ENCODE measurements around the gene NELL2. TPM values are rescaled to one million over a fixed set of nuclear protein-coding genes. Genes with fewer than 3 reads are reported as not detected.

The NELL2 gene
- total RNA-seq, 1 experiment from 2014 or later: 32.7 TPM

DNA sequence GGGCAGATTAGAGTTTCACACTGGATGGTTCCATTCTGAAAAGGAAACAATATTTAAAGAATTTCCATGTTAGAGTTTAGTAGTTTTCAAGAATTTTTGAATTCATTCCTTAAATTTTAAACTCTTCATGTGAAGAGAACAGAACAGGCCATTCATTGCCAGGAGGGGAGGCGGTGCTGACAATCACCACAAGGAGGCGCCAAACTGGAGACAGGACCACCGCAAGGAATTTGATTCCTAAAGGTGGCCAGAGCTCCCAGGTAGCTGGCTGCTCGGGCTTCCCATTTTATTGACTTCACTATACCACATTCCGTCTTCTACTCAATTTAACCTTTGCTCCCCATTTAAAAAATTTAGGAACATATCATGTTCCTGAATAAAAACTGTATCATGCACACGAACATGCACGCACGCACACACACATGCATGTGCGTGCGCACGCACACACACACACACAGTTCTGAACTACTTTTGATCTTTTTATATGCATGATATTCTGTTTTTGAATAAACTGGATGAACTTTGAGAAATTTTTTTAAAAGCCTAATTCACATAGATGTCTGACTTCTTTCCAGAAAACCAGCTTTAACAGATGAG lies 101.2 kb downstream of the NELL2 start:
- TF ChIP-seq, protein P1, sequence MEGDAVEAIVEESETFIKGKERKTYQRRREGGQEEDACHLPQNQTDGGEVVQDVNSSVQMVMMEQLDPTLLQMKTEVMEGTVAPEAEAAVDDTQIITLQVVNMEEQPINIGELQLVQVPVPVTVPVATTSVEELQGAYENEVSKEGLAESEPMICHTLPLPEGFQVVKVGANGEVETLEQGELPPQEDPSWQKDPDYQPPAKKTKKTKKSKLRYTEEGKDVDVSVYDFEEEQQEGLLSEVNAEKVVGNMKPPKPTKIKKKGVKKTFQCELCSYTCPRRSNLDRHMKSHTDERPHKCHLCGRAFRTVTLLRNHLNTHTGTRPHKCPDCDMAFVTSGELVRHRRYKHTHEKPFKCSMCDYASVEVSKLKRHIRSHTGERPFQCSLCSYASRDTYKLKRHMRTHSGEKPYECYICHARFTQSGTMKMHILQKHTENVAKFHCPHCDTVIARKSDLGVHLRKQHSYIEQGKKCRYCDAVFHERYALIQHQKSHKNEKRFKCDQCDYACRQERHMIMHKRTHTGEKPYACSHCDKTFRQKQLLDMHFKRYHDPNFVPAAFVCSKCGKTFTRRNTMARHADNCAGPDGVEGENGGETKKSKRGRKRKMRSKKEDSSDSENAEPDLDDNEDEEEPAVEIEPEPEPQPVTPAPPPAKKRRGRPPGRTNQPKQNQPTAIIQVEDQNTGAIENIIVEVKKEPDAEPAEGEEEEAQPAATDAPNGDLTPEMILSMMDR (conservative IDR thresholded peaks at IDR 0.05): peak; percentile 96
- H3K56ac ChIP-seq (ENCODE audit: insufficient read length, low read depth, low read length): no peak overlapping the region
- H2AFZ ChIP-seq (ENCODE audit: low read length): no peak overlapping the region
- no peak overlapping the region for H2BK12ac ChIP-seq (ENCODE audit: insufficient read length, low read depth, low read length)
- H3K23me2 ChIP-seq (ENCODE audit: insufficient read length, low read depth, low read length, poor library complexity, severe bottlenecking): no peaks in the 10 kb centered on the region
- H4K91ac ChIP-seq (ENCODE audit: insufficient read length, low read depth, low read length): no peak overlapping the region
- H3K4ac ChIP-seq (ENCODE audit: low read depth, low read length): no peak overlapping the region
- H4K5ac ChIP-seq (ENCODE audit: insufficient read length, low read depth, low read length): no peak overlapping the region
- no peak overlapping the region for H3K14ac ChIP-seq (ENCODE audit: insufficient read depth, low read length)
- no peak overlapping the region for H2BK20ac ChIP-seq (ENCODE audit: low read depth, low read length, poor library complexity, severe bottlenecking)
- H3K79me2 ChIP-seq (ENCODE audit: insufficient read depth, low read length): no peaks in the 10 kb centered on the region
- H3K4me2 ChIP-seq (ENCODE audit: insufficient read depth, insufficient read length, low read length): no peak overlapping the region
- H3K18ac ChIP-seq (ENCODE audit: insufficient read length, low read depth, low read length): no peak overlapping the region
- peaks cover 2% of the 10 kb centered on the region; the same call in 1 of the 2 replicates for H3K4me1 ChIP-seq (ENCODE audit: insufficient read depth, low read length)
- Mint-ChIP-seq H3K4me1 (peaks cover 16 to 17% of the 10 kb centered on the region in 2 experiments), H3K9me3 (no peaks in the 10 kb centered on the region), H3K27ac (no peak overlapping the region), H3K36me3 (ENCODE audit: insufficient read depth in 1 of 3, low read depth in 3 of 3) (peaks cover 0 to 4% (median 0%) of the 10 kb centered on the region in 3 experiments; a peak in 1 of 7 replicates), H3K4me3 (no peak overlapping the region), H3K27me3 (ENCODE audit: low read depth) (no peaks in the 10 kb centered on the region)
- no peak overlapping the region for H2BK15ac ChIP-seq (ENCODE audit: low read depth, low read length)
- no CpG with 5 or more reads among the region's 11 CpGs for WGBS (ENCODE audit: extremely low coverage, insufficient read length, low lambda C conversion rate)
- no peak overlapping the region for H2BK120ac ChIP-seq (ENCODE audit: low read depth, low read length, poor library complexity, severe bottlenecking)
- H3K79me1 ChIP-seq (ENCODE audit: insufficient read depth, low read depth, low read length, poor library complexity, severe bottlenecking): no peaks in the 10 kb centered on the region
- H2BK5ac ChIP-seq (ENCODE audit: insufficient read length, low read length): no peak overlapping the region
- no peaks in the 10 kb centered on the region for H3K9me3 ChIP-seq (ENCODE audit: control insufficient read depth, low read depth, low read length)
- H2AK5ac ChIP-seq (ENCODE audit: insufficient read length, low read length): no peak overlapping the region
- no peak overlapping the region for H3K9ac ChIP-seq (ENCODE audit: extremely low read depth, insufficient read length, low read length)
- no peaks in the 10 kb centered on the region for H3K27me3 ChIP-seq (ENCODE audit: insufficient read depth, low read length)
- no peak overlapping the region for H3K23ac ChIP-seq (ENCODE audit: insufficient read length, low read depth, low read length)
- no peak overlapping the region for H3K27ac ChIP-seq (ENCODE audit: insufficient read length, low read depth, low read length)
- peak; percentile 76 for DNase-seq
- H4K20me1 ChIP-seq (ENCODE audit: control insufficient read depth, insufficient read depth, insufficient read length): no peaks in the 10 kb centered on the region
- H4K8ac ChIP-seq (replicated peaks; ENCODE audit: insufficient read length, low read depth, low read length): no peak overlapping the region
- H3T11ph ChIP-seq (ENCODE audit: low read length): no peak overlapping the region

All from H9 (cell line).